ENCODE results near the gene FBN3.

The FBN3 gene

DNA sequence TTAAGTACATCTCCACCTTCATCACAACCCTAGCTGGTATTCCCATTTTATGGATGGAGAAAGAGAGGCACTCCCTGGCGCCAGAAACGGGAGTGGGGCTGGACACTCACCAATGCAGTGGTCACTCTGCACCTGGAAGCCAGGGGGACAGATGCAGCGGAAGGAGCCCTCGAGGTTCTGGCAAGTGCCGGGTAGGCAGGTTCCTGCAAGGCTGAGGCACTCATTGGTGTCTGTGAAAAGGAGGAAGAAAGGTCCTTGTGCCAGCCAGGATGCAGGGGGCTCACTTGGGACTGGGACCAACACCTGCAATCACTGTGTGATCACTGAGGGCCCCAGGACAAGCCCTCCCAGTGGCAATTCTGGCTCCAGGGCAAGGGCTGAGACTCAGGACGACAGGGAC is 55.1 kb downstream of the FBN3 start:
- H3K27ac ChIP-seq (ENCODE audit: low read depth, low read length): no peak overlapping the region
- peaks cover 0 to 3% (median 0%) of the 10 kb centered on the region in 5 donors for H3K27me3 ChIP-seq (ENCODE audit: control insufficient read depth in 5 of 5, insufficient read depth in 4 of 5, low read length in 5 of 5)
- no peaks in the 10 kb centered on the region for H3K4me1 ChIP-seq (ENCODE audit: control insufficient read depth in 5 of 5, insufficient read depth in 5 of 5, low read length in 5 of 5)
- H3K9me3 ChIP-seq (ENCODE audit: control insufficient read depth in 5 of 5, low read length in 5 of 5): peaks cover 21 to 62% (median 51%) of the 10 kb centered on the region in 5 donors
- H3K36me3 ChIP-seq (ENCODE audit: control insufficient read depth in 5 of 5, insufficient read depth in 5 of 5, low read length in 5 of 5): no peaks in the 10 kb centered on the region
- peak overlapping the region in 2 of 5 donors; percentile 23 to 25 for H3K4me3 ChIP-seq (ENCODE audit: low read depth in 1 of 5, low read length in 5 of 5)
- no peak overlapping the region for H3K9ac ChIP-seq (ENCODE audit: low read length in 5 of 5)

GRCh38 chr19:8093740-8094139 is 55.7 kb downstream of the FBN3 start:
- no peaks in the 10 kb centered on the region for H3K4me1 ChIP-seq (ENCODE audit: control insufficient read depth in 5 of 5, insufficient read depth in 5 of 5, low read length in 5 of 5)
- peaks cover 0 to 3% (median 0%) of the 10 kb centered on the region in 5 donors for H3K27me3 ChIP-seq (ENCODE audit: control insufficient read depth in 5 of 5, insufficient read depth in 4 of 5, low read length in 5 of 5)
- no peak overlapping the region for H3K27ac ChIP-seq (ENCODE audit: low read depth, low read length)
- H3K9me3 ChIP-seq (ENCODE audit: control insufficient read depth in 5 of 5, low read length in 5 of 5): peaks cover 21 to 62% (median 51%) of the 10 kb centered on the region in 5 donors
- no peak overlapping the region for H3K9ac ChIP-seq (ENCODE audit: low read length in 5 of 5)
- peak overlapping the region in 3 of 5 donors; percentile 5 to 25 (median 9) for H3K4me3 ChIP-seq (ENCODE audit: low read depth in 1 of 5, low read length in 5 of 5)
- no peaks in the 10 kb centered on the region for H3K36me3 ChIP-seq (ENCODE audit: control insufficient read depth in 5 of 5, insufficient read depth in 5 of 5, low read length in 5 of 5)

DNA sequence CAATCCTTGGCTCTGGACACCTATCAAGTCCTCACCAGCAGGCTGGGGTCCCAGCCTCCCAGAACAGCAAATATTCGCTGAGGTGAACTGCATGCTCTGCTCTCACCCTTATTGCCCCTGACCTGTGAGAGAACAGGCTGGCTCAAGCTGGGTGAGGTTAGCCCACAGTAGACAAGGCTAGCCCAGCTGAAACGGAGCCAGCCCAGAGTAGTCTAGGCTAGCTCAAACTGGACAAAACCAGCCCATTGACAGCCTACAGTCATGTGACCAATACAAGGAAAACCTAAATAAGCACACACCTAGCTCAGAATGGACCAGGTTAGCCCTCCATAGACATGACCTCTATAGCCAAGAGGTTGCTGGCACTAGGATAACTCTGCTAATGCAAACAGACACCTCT is 58.4 kb downstream of the FBN3 start:
- no peaks in the 10 kb centered on the region for H3K36me3 ChIP-seq (ENCODE audit: control insufficient read depth in 5 of 5, insufficient read depth in 5 of 5, low read length in 5 of 5)
- peaks cover 17 to 36% (median 28%) of the 10 kb centered on the region in 5 donors for H3K9me3 ChIP-seq (ENCODE audit: control insufficient read depth in 5 of 5, low read length in 5 of 5)
- no peak overlapping the region for H3K27ac ChIP-seq (ENCODE audit: low read depth, low read length)
- peaks cover 0 to 7% (median 0%) of the 10 kb centered on the region in 5 donors for H3K27me3 ChIP-seq (ENCODE audit: control insufficient read depth in 5 of 5, insufficient read depth in 4 of 5, low read length in 5 of 5)
- H3K4me3 ChIP-seq (ENCODE audit: low read depth in 1 of 5, low read length in 5 of 5): no peak overlapping the region
- no peak overlapping the region for H3K9ac ChIP-seq (ENCODE audit: low read length in 5 of 5)
- H3K4me1 ChIP-seq (ENCODE audit: control insufficient read depth in 5 of 5, insufficient read depth in 5 of 5, low read length in 5 of 5): no peaks in the 10 kb centered on the region

DNA sequence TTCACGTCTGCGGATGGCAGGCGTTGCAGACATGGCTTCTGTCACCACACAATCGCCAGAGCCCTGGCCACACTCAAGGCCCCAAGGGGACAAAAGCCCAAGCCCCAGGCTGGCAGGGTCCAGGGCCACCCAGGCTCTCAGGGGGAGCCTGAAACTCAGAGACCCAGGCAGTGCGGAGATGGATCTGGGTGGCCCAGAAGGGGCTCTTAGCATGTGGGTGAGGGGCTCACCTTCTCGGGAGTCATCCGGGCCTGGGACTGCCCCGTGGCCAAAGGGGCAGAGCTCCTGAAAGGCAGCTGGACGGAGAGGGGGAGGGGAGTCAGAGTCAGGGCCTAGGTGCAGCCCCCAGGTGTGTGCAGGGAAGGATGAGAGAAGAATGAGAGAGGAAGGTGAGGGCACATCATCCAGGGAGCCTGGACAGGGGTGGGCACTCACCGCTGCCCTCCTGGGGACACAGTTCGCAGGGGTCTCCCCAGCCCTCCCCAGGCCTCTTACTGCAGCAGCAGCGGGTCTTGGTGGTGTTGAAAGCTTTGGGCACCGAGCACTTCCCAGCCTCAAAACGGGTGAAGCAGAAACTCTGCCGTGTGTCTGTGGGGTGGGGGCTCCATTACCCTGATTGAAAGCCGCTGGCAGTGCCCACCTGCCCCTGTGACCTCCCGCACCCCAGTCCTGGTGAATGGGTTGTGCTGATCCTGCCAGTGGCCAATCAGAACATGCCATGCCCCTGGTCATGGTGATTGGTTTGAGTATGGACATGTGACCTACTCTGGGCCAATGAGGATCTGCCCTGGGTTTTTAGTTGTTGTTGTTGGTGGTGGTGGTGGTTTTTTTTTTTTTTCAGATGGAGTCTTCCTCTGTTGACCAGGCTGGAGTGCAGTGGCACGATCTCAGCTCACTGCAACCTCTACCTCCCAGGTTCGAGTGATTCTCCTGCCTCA is 59.5 kb downstream of the FBN3 start:
- H3K27ac ChIP-seq (ENCODE audit: low read depth, low read length): no peak overlapping the region
- H3K4me3 ChIP-seq (ENCODE audit: low read depth in 1 of 5, low read length in 5 of 5): no peak overlapping the region
- no peaks in the 10 kb centered on the region for H3K4me1 ChIP-seq (ENCODE audit: control insufficient read depth in 5 of 5, insufficient read depth in 5 of 5, low read length in 5 of 5)
- no peaks in the 10 kb centered on the region for H3K36me3 ChIP-seq (ENCODE audit: control insufficient read depth in 5 of 5, insufficient read depth in 5 of 5, low read length in 5 of 5)
- H3K9me3 ChIP-seq (ENCODE audit: control insufficient read depth in 5 of 5, low read length in 5 of 5): peaks cover 9 to 26% (median 18%) of the 10 kb centered on the region in 5 donors
- peaks cover 0 to 8% (median 6%) of the 10 kb centered on the region in 5 donors for H3K27me3 ChIP-seq (ENCODE audit: control insufficient read depth in 5 of 5, insufficient read depth in 4 of 5, low read length in 5 of 5)
- no peak overlapping the region for H3K9ac ChIP-seq (ENCODE audit: low read length in 5 of 5)

DNA sequence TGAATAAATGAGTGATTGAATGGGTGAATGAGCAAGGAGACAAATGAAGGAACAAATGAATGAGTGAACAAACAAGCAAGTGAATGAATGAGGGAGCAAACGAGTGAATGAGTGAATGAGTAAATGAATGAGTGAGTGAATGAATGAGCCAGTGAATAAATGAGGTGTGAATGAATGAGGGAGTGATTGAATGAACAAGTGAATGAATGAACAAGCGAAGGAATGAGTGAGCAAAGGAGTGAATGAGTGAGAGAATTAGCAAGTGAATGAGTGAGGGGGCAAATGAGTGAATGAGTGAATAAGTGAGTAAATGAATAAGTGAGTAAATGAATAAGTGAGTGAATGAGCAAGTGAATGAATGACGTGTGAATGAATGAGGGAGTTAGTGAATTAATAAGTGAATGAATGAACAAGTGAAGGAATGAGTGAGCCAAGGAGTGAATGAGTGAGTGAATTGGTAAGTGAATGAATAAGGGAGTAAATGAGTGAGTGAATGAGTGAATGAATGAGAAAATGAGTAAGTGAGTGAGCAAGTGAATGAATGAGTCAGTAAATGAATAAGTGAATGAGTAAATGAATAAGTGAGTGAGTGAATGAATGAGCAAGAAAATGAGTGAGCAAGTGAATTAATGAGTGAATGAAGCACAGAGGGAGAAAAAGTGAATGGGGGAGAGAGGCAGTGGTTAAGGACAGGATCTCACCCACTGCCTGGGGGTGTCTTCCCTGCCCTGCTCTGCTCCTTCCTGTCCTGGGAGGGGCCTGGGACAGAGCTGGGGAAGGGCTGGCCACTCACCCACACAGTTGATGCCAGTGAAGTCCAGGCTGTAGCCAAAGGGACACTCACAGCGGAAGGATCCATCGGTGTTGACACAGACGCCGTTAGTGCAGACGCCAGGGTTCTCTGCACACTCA is 60.4 kb downstream of the FBN3 start:
- peaks cover 3 to 17% (median 9%) of the 10 kb centered on the region in 5 donors for H3K9me3 ChIP-seq (ENCODE audit: control insufficient read depth in 5 of 5, low read length in 5 of 5)
- no peak overlapping the region for H3K4me3 ChIP-seq (ENCODE audit: low read depth in 1 of 5, low read length in 5 of 5)
- no peak overlapping the region for H3K9ac ChIP-seq (ENCODE audit: low read length in 5 of 5)
- no peaks in the 10 kb centered on the region for H3K4me1 ChIP-seq (ENCODE audit: control insufficient read depth in 5 of 5, insufficient read depth in 5 of 5, low read length in 5 of 5)
- H3K27ac ChIP-seq (ENCODE audit: low read depth, low read length): no peak overlapping the region
- no peaks in the 10 kb centered on the region for H3K36me3 ChIP-seq (ENCODE audit: control insufficient read depth in 5 of 5, insufficient read depth in 5 of 5, low read length in 5 of 5)
- peaks cover 0 to 9% (median 6%) of the 10 kb centered on the region in 5 donors for H3K27me3 ChIP-seq (ENCODE audit: control insufficient read depth in 5 of 5, insufficient read depth in 4 of 5, low read length in 5 of 5)

DNA sequence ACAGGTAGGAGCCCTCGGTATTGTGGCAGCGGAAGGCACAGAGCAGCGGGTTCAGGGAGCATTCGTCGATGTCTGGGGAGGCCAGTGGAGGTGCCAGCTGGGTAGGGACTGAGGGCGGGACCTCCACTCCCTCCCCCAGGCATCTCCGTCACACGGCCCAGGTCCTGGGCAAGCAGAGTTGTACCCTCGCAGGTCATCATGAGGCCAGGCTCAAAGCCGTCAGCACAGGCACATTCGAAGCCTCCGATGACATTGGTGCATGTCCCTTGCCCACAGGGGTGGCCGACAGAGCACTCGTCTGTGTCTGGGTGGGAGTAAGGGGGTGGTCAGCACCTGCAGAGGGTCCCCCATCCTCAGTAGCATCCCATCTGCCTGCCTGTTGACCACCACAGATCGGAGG is 61.5 kb downstream of the FBN3 start:
- Histone ChIP-seq H3K9ac (ENCODE audit: low read length in 5 of 5) (no peak overlapping the region), H3K4me3 (ENCODE audit: low read depth in 1 of 5, low read length in 5 of 5) (no peak overlapping the region), H3K9me3 (ENCODE audit: control insufficient read depth in 5 of 5, low read length in 5 of 5) (peaks cover 0 to 11% (median 4%) of the 10 kb centered on the region in 5 donors), H3K27me3 (ENCODE audit: control insufficient read depth in 5 of 5, insufficient read depth in 4 of 5, low read length in 5 of 5) (peaks cover 0 to 9% (median 6%) of the 10 kb centered on the region in 5 donors), H3K27ac (ENCODE audit: low read depth, low read length) (no peak overlapping the region), H3K36me3 (ENCODE audit: control insufficient read depth in 5 of 5, insufficient read depth in 5 of 5, low read length in 5 of 5) (no peaks in the 10 kb centered on the region), H3K4me1 (ENCODE audit: control insufficient read depth in 5 of 5, insufficient read depth in 5 of 5, low read length in 5 of 5) (no peaks in the 10 kb centered on the region)

GRCh38 chr19:8086849-8087248 is 62.5 kb downstream of the FBN3 start:
- Histone ChIP-seq H3K27ac (ENCODE audit: low read depth, low read length) (no peak overlapping the region), H3K4me1 (ENCODE audit: control insufficient read depth in 5 of 5, insufficient read depth in 5 of 5, low read length in 5 of 5) (no peaks in the 10 kb centered on the region), H3K4me3 (ENCODE audit: low read depth in 1 of 5, low read length in 5 of 5) (no peak overlapping the region), H3K9me3 (ENCODE audit: control insufficient read depth in 5 of 5, low read length in 5 of 5) (peaks cover 0 to 11% (median 4%) of the 10 kb centered on the region in 5 donors), H3K27me3 (ENCODE audit: control insufficient read depth in 5 of 5, insufficient read depth in 4 of 5, low read length in 5 of 5) (peaks cover 0 to 9% (median 6%) of the 10 kb centered on the region in 5 donors), H3K36me3 (ENCODE audit: control insufficient read depth in 5 of 5, insufficient read depth in 5 of 5, low read length in 5 of 5) (no peaks in the 10 kb centered on the region), H3K9ac (ENCODE audit: low read length in 5 of 5) (no peak overlapping the region)

DNA sequence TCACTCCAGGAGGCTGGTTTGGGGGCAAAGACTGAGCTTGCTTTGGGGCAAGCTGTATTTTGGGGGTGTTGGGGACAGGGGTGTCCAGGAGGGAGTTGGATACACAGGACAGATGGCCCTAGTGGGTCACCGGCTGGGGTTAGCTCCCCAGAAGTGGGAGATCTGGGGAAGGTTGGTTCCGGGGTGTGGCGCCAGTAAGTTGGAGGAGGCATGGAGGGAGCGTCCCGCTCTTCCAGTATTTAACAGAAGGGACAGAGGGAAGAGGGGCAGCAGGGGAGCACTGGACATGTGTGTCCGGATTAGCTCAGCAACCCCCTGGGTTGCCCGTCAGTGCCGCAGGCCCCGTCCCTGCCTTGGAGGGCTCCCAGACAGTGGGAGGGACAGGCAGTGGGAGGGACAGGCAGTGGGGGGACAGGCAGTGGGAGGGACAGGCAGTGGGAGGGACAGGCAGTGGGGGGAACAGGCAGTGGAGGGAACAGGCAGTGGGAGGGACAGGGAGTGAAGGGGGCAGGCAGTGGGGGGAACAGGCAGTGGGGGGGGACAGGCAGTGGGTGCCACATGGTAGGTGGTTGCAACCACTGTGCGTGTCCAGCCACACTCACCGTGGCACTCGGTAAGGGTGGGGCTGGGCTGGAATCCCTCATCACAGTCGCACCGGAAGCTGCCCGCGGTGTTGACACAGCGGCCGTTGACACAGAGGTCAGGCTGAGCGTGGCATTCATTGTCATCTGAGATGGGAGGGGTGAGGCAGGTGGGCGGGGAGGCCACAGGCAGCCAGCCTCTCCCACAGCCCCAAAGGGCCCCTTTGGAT is 63.6 kb downstream of the FBN3 start:
- peaks cover 0 to 7% (median 4%) of the 10 kb centered on the region in 5 donors for H3K9me3 ChIP-seq (ENCODE audit: control insufficient read depth in 5 of 5, low read length in 5 of 5)
- H3K4me1 ChIP-seq (ENCODE audit: control insufficient read depth in 5 of 5, insufficient read depth in 5 of 5, low read length in 5 of 5): no peaks in the 10 kb centered on the region
- peaks cover 0 to 9% (median 6%) of the 10 kb centered on the region in 5 donors for H3K27me3 ChIP-seq (ENCODE audit: control insufficient read depth in 5 of 5, insufficient read depth in 4 of 5, low read length in 5 of 5)
- H3K36me3 ChIP-seq (ENCODE audit: control insufficient read depth in 5 of 5, insufficient read depth in 5 of 5, low read length in 5 of 5): no peaks in the 10 kb centered on the region
- no peak overlapping the region for H3K27ac ChIP-seq (ENCODE audit: low read depth, low read length)
- no peak overlapping the region for H3K4me3 ChIP-seq (ENCODE audit: low read depth in 1 of 5, low read length in 5 of 5)
- no peak overlapping the region for H3K9ac ChIP-seq (ENCODE audit: low read length in 5 of 5)

GRCh38 chr19:8084152-8084551 is 65.2 kb downstream of the FBN3 start:
- Histone ChIP-seq H3K9me3 (ENCODE audit: control insufficient read depth in 5 of 5, low read length in 5 of 5) (peaks cover 0 to 4% (median 0%) of the 10 kb centered on the region in 5 donors), H3K27me3 (ENCODE audit: control insufficient read depth in 5 of 5, insufficient read depth in 4 of 5, low read length in 5 of 5) (peaks cover 0 to 9% (median 4%) of the 10 kb centered on the region in 5 donors), H3K36me3 (ENCODE audit: control insufficient read depth in 5 of 5, insufficient read depth in 5 of 5, low read length in 5 of 5) (no peaks in the 10 kb centered on the region), H3K4me1 (ENCODE audit: control insufficient read depth in 5 of 5, insufficient read depth in 5 of 5, low read length in 5 of 5) (no peaks in the 10 kb centered on the region), H3K9ac (ENCODE audit: low read length in 5 of 5) (no peak overlapping the region), H3K27ac (ENCODE audit: low read depth, low read length) (no peak overlapping the region), H3K4me3 (ENCODE audit: low read depth in 1 of 5, low read length in 5 of 5) (no peak overlapping the region)
